Liver (tissue), 9 donors: ENCODE data around the gene NTN1. TPM values are rescaled to one million over a fixed set of nuclear protein-coding genes. Genes with fewer than 3 reads are reported as not detected.

ENCODE experiments used
- DNase-seq: peaks from one replicate; pipeline ENCODE4 v3.0.0-alpha.2; 2017; ENCODE audit warnings: low spot score
- H3K27ac ChIP-seq, 2 donors: one replicate each; pipeline ENCODE4 v1.7.0; 2013; ENCODE audit warnings: inconsistent platforms in 2 of 2, low read length in 2 of 2, control low read depth in 1 of 2, low read depth in 1 of 2, mild to moderate bottlenecking in 1 of 2
- H3K27me3 ChIP-seq, 4 donors: one replicate each; pipeline versions ENCODE4 v1.6.1 to v1.7.0; 2013; ENCODE audit warnings: low read length in 3 of 4, inconsistent platforms in 1 of 4, mild to moderate bottlenecking in 1 of 4, moderate library complexity in 1 of 4; ENCODE audit not compliant: control insufficient read depth in 4 of 4, insufficient read depth in 4 of 4
- H3K36me3 ChIP-seq, 4 donors: one replicate each; pipeline versions ENCODE4 v1.6.1 to v1.7.0; 2013; ENCODE audit warnings: low read length in 3 of 4, mild to moderate bottlenecking in 3 of 4, low read depth in 1 of 4, moderate library complexity in 1 of 4; ENCODE audit not compliant: control insufficient read depth in 4 of 4, insufficient read depth in 3 of 4
- H3K4me1 ChIP-seq, 4 donors: one replicate each; pipeline versions ENCODE4 v1.6.1 to v1.7.0; 2013; ENCODE audit warnings: low read length in 3 of 4, mild to moderate bottlenecking in 3 of 4, moderate library complexity in 1 of 4; ENCODE audit not compliant: control insufficient read depth in 4 of 4, insufficient read depth in 4 of 4
- H3K4me3 ChIP-seq, 3 donors: one replicate each; pipeline versions ENCODE4 v1.6.1 to v1.7.0; 2013; ENCODE audit warnings: low read length in 3 of 3, control low read depth in 1 of 3, low read depth in 1 of 3, mild to moderate bottlenecking in 1 of 3
- H3K9ac ChIP-seq, 2 donors: one replicate each; pipeline ENCODE4 v1.7.0; 2013; ENCODE audit warnings: low read length in 2 of 2, mild to moderate bottlenecking in 2 of 2, moderate library complexity in 2 of 2, control low read depth in 1 of 2, low read depth in 1 of 2
- H3K9me3 ChIP-seq, 4 donors: one replicate each; pipeline versions ENCODE4 v1.6.1 to v1.7.0; 2013; ENCODE audit warnings: low read length in 3 of 4; ENCODE audit not compliant: control insufficient read depth in 4 of 4
- ATF3 ChIP-seq: IDR thresholded peaks from 2 replicates; pipeline ENCODE4 v1.6.1; 2016; ENCODE audit warnings: antibody characterized with exemption
- CTCF ChIP-seq: fragments of 150-350 bp; IDR thresholded peaks from 2 replicates; pipeline ENCODE4 v1.5.1; 2017; ENCODE audit warnings: improper control_type of control experiment, low read depth, low read length; ENCODE audit not compliant: missing input control
- EGR1 ChIP-seq, 2 donors: IDR thresholded peaks; 2 replicates each; pipeline ENCODE4 v1.6.1; 2016 to 2018; ENCODE audit warnings: antibody characterized with exemption in 2 of 2, low read depth in 2 of 2
- FOXA1 ChIP-seq: IDR thresholded peaks from 2 replicates; pipeline ENCODE4 v1.6.1; 2016; ENCODE audit warnings: antibody characterized with exemption
- GABPA ChIP-seq, 2 donors: IDR thresholded peaks in 1 of 2; conservative IDR thresholded peaks in 1 of 2; 2 replicates each; pipeline ENCODE4 v1.6.1; 2016; ENCODE audit warnings: antibody characterized with exemption in 2 of 2, mild to moderate bottlenecking in 1 of 2, moderate library complexity in 1 of 2
- HNF4G ChIP-seq: IDR thresholded peaks from 2 replicates; pipeline ENCODE4 v1.6.1; 2016; ENCODE audit warnings: antibody characterized with exemption
- JUND ChIP-seq, 2 donors: IDR thresholded peaks; 2 replicates each; pipeline ENCODE4 v1.6.1; 2016; ENCODE audit warnings: antibody characterized with exemption in 2 of 2
- NR2F2 ChIP-seq: IDR thresholded peaks from 2 replicates; pipeline ENCODE4 v1.6.1; 2016; ENCODE audit warnings: antibody characterized with exemption
- REST ChIP-seq: IDR thresholded peaks from 2 replicates; pipeline ENCODE4 v1.6.1; 2016; ENCODE audit warnings: antibody characterized with exemption, mild to moderate bottlenecking
- RXRA ChIP-seq, 2 donors: IDR thresholded peaks; 2 replicates each; pipeline ENCODE4 v1.6.1; 2017 to 2018; ENCODE audit warnings: antibody characterized with exemption in 2 of 2, mild to moderate bottlenecking in 1 of 2
- SP1 ChIP-seq: IDR thresholded peaks from 2 replicates; pipeline ENCODE4 v1.6.1; 2018; ENCODE audit warnings: antibody characterized with exemption, mild to moderate bottlenecking
- TAF1 ChIP-seq: conservative IDR thresholded peaks from 2 replicates; pipeline ENCODE4 v1.6.1; 2016; ENCODE audit warnings: antibody characterized with exemption, mild to moderate bottlenecking
- YY1 ChIP-seq: IDR thresholded peaks from 2 replicates; pipeline ENCODE4 v1.6.1; 2016; ENCODE audit warnings: antibody characterized with exemption, mild to moderate bottlenecking
- WGBS: extraction: QIAGEN DNeasy Blood & Tissue Kit; methylation state at CpG from one replicate; pipeline ENCODE4 v1.1.7; 2013; 5-methylcytosine and 5-hydroxymethylcytosine counted together
- polyA plus RNA-seq, 2 donors: library from polyadenylated mRNA; stranded (reverse) in 1 of 2; unstranded in 1 of 2; fragments of 200-250 nt in 1 of 2; fragments of >200 nt in 1 of 2; fragmentation: Nextera tagmentation in 1 of 2; extraction: Ambion mirVana in 1 of 2; gene quantifications; one replicate each; pipeline versions ENCODE4 v1.2.1 to v1.2.3, GENCODE V29; 2013 to 2015
- total RNA-seq, 2 donors: library from RNA; depleted of rRNA; stranded (reverse); fragments of >200 nt; gene quantifications; one replicate each; pipeline ENCODE4 v1.2.3, GENCODE V29; 2014
- TF ChIP-seq, protein P1 (sequence below): IDR thresholded peaks from 2 replicates; pipeline ENCODE4 v1.6.1; 2016; ENCODE audit warnings: antibody characterized with exemption
- donor health status: healthy.
- donor health status: healthy.
- donor health status: healthy.
- donor health status: healthy.
- donor health status: healthy.

Gene NTN1
- total and polyA plus RNA-seq, 4 donors, result 0.14 to 8.7 (median 4.3) TPM

DNA sequence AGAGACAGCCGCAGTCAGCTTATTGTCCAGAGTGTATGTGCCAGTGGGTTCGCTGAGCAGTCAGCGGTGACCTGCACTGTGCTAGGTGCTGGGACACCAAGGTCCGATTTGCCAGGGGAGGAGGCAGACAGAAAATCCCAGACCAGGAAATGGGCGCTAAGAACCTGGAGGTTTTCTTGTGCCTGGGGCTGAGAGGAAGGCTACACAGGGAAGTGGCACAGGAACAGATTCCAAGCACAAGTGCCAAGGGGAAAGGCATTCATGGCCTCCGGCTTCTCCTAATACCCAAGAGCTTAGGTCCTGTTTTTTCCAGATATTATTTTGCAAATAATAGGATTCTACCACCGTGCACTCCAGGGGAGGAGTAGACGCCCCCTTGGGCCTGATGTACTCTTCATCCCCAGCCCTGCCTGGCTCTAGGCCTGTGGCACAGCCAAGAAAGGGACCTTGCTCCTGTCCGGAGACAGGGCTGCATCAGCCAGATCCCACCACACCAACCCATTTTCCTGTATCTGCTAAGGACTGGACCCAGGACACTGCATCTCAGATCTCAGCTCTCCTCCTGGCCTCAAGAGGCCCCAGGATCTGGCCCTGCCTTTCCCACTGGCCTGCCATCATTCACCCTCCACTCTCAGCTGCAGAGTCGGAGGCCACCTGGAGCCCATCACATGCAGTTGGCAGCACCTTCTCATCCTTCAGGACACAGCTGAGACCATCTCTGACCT lies 187.2 kb downstream of the NTN1 start:
- H3K27ac ChIP-seq, result no peak overlapping the region
- H3K9ac ChIP-seq, result no peak overlapping the region
- H3K36me3 ChIP-seq, result no peaks in the 10 kb centered on the region
- TF ChIP-seq RXRA (IDR thresholded peaks at IDR 0.05), result no peak
- no peak for TF ChIP-seq YY1
- TF ChIP-seq FOXA1, result no peak
- TF ChIP-seq SP1, result no peak
- no peak for TF ChIP-seq NR2F2
- no peak for TF ChIP-seq TAF1
- TF ChIP-seq HNF4G, result no peak
- no peak for TF ChIP-seq GABPA (IDR thresholded peaks at IDR 0.05 in 1 of 2, conservative IDR thresholded peaks at IDR 0.05 in 1 of 2)
- TF ChIP-seq JUND (IDR thresholded peaks at IDR 0.05), result no peak
- TF ChIP-seq, protein P1, sequence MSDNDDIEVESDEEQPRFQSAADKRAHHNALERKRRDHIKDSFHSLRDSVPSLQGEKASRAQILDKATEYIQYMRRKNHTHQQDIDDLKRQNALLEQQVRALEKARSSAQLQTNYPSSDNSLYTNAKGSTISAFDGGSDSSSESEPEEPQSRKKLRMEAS, result no peak
- TF ChIP-seq REST, result no peak
- TF ChIP-seq EGR1 (IDR thresholded peaks at IDR 0.05; ENCODE audit: low read depth in 2 of 2), result no peak
- TF ChIP-seq ATF3, result no peak
- no peak for DNase-seq
- WGBS, result 95% methylated on average over 10 of the region's 10 CpGs
- H3K4me1 ChIP-seq, result peaks cover 8 to 27% (median 22%) of the 10 kb centered on the region in 4 donors
- no peaks in the 10 kb centered on the region for H3K27me3 ChIP-seq
- no peak overlapping the region for H3K4me3 ChIP-seq
- H3K9me3 ChIP-seq, result no peaks in the 10 kb centered on the region

- DNase-seq, result no peak
- no peaks in the 10 kb centered on the region for H3K27me3 ChIP-seq
- H3K4me3 ChIP-seq, result no peak overlapping the region
- WGBS, result 95% methylated on average over 5 of the region's 5 CpGs
- H3K36me3 ChIP-seq, result no peaks in the 10 kb centered on the region
- TF ChIP-seq JUND (IDR thresholded peaks at IDR 0.05) (no peak), CTCF (no peak), EGR1 (IDR thresholded peaks at IDR 0.05; ENCODE audit: low read depth in 2 of 2) (no peak), ATF3 (no peak), GABPA (IDR thresholded peaks at IDR 0.05 in 1 of 2, conservative IDR thresholded peaks at IDR 0.05 in 1 of 2) (no peak), RXRA (IDR thresholded peaks at IDR 0.05) (no peak)
- TF ChIP-seq, protein P1, result no peak
- H3K9me3 ChIP-seq, result no peaks in the 10 kb centered on the region
- peaks cover 8 to 27% (median 22%) of the 10 kb centered on the region in 4 donors for H3K4me1 ChIP-seq
- no peak overlapping the region for H3K27ac ChIP-seq
- no peak overlapping the region for H3K9ac ChIP-seq
Observed at GRCh38 chr17:9209347-9209746, 188.0 kb downstream of the NTN1 start.
